22Rv1 (cell line): ENCODE data around the gene LENG9.

Experiments
- H3K27ac ChIP-seq: fragments of 450-650 bp; 2 replicates; pipeline ENCODE4 v1.5.1; 2017
- ZFX ChIP-seq: fragments of 450-650 bp; IDR thresholded peaks from 2 replicates; pipeline ENCODE4 v1.6.1; 2017; ENCODE audit warnings: antibody characterized with exemption, borderline replicate concordance
- TF ChIP-seq, protein P1 (sequence below): fragments of 450-650 bp; IDR thresholded peaks from 2 replicates; pipeline ENCODE4 v1.5.1; 2017; ENCODE audit warnings: mild to moderate bottlenecking

The LENG9 gene

DNA sequence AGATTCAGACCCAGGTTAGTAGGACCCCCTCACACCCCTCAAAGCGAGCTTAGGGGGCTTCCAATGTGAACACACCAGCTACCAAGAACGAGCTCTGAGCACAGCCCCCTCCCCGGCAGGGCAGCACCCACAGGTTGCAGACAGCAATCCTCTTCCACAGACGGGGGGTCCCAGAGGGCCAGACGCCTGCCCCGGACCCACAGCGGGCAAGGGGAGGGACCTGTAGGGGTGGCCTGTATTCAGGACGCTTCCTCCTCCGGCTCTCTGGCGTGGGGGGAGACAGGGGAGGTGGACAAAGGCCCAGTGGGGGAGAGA is 43.6 kb downstream of the LENG9 start:
- H3K27ac ChIP-seq: no peak overlapping the region
- TF ChIP-seq ZFX: no peak
- TF ChIP-seq, protein P1, sequence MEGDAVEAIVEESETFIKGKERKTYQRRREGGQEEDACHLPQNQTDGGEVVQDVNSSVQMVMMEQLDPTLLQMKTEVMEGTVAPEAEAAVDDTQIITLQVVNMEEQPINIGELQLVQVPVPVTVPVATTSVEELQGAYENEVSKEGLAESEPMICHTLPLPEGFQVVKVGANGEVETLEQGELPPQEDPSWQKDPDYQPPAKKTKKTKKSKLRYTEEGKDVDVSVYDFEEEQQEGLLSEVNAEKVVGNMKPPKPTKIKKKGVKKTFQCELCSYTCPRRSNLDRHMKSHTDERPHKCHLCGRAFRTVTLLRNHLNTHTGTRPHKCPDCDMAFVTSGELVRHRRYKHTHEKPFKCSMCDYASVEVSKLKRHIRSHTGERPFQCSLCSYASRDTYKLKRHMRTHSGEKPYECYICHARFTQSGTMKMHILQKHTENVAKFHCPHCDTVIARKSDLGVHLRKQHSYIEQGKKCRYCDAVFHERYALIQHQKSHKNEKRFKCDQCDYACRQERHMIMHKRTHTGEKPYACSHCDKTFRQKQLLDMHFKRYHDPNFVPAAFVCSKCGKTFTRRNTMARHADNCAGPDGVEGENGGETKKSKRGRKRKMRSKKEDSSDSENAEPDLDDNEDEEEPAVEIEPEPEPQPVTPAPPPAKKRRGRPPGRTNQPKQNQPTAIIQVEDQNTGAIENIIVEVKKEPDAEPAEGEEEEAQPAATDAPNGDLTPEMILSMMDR: no peak

- TF ChIP-seq, protein P1: no peak
- TF ChIP-seq ZFX: no peak
- no peak overlapping the region for H3K27ac ChIP-seq
Observed at GRCh38 chr19:54418930-54419800, 44.4 kb downstream of the LENG9 start.

GRCh38 chr19:54418030-54418929 is 45.3 kb downstream of the LENG9 start:
- TF ChIP-seq ZFX: no peak
- TF ChIP-seq, protein P1: no peak
- no peak overlapping the region for H3K27ac ChIP-seq

DNA sequence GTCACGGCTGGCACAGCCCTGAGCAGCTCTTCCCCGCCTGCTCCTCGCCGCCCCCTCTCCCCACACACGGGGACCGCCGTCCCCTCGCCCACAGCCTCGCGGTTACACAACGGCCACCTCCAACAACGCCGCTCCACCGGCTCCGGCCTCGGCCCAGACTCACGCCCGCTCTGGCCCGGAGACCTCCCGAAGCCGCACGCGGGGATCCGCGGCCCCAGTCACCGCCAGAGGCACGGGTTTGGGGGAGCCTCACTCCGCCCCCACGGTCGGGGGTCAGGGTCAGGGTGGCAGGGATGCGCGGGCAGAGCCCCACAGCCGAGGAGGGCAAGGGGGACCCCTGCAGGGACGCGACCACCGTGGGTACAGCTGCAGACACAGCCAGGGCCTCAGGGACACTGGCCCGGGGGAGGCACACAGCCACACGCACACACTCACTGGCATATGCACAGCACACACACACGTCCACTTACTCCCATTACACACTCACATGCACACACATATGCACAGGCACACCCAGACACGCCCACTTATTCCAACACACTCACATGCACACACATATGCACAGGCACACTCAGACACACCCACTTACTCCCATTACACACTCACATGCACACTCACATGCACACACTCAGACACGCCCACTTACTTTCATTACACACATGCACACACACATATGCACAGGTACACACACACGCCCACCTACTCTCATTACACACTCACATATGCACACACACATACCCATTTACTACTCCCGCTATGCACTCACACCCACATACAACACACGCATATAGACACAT is 46.7 kb downstream of the LENG9 start:
- TF ChIP-seq ZFX: no peak
- TF ChIP-seq, protein P1: no peak

DNA sequence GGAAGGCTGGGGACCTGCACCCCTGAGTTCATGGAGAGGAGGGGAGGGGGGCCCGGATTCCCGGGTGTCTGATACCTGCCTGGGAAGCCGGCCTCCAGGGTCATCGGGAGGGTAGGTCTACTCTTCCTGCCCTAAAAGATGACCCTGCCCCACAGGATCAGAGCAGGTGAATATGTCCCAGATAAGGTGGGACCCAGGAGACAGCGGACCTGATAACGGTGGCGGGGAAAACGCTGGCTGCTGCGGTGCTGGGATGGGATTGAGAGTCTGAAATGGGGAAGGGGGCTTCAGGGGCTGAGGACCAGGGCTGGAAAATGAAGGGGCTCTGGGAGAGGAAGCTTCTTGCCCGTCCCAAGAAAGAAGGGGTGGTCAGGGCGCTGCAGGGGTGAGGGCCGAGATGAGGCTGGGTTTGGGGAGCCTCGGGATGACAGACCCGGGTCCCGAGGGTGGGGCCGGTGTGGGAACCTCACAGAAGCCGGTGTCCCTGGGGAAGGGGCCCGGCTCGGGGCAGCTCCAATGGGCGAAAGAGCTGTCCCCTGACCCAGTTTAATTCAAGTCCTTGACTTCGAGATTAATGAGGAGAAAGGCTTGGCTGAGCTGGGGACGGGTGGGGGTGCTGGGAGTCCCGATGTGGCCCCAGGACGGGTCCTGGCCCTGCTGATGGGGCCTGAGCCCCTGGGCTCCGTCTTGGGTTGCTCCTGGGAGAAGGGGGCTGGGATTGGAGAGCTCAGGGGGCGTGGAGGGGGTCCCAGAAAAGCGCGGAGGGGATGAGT is 47.5 kb downstream of the LENG9 start:
- H3K27ac ChIP-seq: no peak overlapping the region
- no peak for TF ChIP-seq ZFX
- TF ChIP-seq, protein P1: no peak

More for the DNA sequence above, 46.7 kb downstream of the LENG9 start:
- no peak overlapping the region for H3K27ac ChIP-seq

- H3K27ac ChIP-seq: no peak within 1 kb of the TSS
- no peak for TF ChIP-seq ZFX
- TF ChIP-seq, protein P1: peak; percentile 59
Observed at GRCh38 chr19:54415208-54415900, 48.2 kb downstream of the LENG9 start, which contains the start of gene TTYH1. Gene TTYH1, plus strand, starts transcription at chr19:54415464. Its CDS starts 89 bp downstream, at chr19:54415553.
